ENCODE measurements around the gene SF3A1. TPM values are rescaled to one million over a fixed set of nuclear protein-coding genes. Genes with fewer than 3 reads are reported as not detected.

The SF3A1 gene
- polyA plus RNA-seq, 1 donor from 2014 or later = 14.4 TPM

DNA sequence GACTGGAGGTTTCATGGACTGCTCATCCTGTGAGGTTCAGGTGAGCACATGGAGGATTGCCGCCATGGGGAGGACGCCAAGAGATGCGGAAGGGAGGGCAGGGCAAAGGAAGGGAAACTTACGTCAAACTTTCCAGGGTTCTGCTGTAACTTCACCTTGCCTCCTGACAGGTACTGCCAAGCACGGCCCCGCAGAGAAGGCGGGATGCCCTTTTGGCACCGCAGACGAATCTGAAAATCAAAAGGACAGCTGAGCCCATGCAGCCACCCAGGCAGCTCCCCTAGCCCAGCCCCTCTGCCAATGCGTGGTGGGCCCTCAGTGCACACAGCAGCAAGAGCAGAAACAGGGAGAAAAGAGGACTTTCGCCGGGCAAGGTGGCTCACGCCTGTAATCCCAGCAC, 57.4 kb downstream of the SF3A1 start:
- H3K4me3 ChIP-seq (ENCODE audit: low read length) = no peak overlapping the region
- TF ChIP-seq, protein P1, sequence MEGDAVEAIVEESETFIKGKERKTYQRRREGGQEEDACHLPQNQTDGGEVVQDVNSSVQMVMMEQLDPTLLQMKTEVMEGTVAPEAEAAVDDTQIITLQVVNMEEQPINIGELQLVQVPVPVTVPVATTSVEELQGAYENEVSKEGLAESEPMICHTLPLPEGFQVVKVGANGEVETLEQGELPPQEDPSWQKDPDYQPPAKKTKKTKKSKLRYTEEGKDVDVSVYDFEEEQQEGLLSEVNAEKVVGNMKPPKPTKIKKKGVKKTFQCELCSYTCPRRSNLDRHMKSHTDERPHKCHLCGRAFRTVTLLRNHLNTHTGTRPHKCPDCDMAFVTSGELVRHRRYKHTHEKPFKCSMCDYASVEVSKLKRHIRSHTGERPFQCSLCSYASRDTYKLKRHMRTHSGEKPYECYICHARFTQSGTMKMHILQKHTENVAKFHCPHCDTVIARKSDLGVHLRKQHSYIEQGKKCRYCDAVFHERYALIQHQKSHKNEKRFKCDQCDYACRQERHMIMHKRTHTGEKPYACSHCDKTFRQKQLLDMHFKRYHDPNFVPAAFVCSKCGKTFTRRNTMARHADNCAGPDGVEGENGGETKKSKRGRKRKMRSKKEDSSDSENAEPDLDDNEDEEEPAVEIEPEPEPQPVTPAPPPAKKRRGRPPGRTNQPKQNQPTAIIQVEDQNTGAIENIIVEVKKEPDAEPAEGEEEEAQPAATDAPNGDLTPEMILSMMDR (IDR thresholded peaks at IDR 0.05; ENCODE audit: poor library complexity, severe bottlenecking) = no peak
- no peak for TF ChIP-seq TAF1 (IDR thresholded peaks at IDR 0.05; ENCODE audit: low read depth)
- TF ChIP-seq MXI1 (conservative IDR thresholded peaks at IDR 0.05; ENCODE audit: poor library complexity, severe bottlenecking) = no peak
- TF ChIP-seq POLR2AphosphoS5 (IDR thresholded peaks at IDR 0.05) = no peak
- no peak for TF ChIP-seq SMC3 (conservative IDR thresholded peaks at IDR 0.05; ENCODE audit: poor library complexity)
- no peak for TF ChIP-seq EZH2 (IDR thresholded peaks at IDR 0.05; ENCODE audit: borderline replicate concordance, insufficient read depth, low read length, poor library complexity, severe bottlenecking)
- no peak for TF ChIP-seq RAD21 (conservative IDR thresholded peaks at IDR 0.05)
- TF ChIP-seq, protein P2, sequence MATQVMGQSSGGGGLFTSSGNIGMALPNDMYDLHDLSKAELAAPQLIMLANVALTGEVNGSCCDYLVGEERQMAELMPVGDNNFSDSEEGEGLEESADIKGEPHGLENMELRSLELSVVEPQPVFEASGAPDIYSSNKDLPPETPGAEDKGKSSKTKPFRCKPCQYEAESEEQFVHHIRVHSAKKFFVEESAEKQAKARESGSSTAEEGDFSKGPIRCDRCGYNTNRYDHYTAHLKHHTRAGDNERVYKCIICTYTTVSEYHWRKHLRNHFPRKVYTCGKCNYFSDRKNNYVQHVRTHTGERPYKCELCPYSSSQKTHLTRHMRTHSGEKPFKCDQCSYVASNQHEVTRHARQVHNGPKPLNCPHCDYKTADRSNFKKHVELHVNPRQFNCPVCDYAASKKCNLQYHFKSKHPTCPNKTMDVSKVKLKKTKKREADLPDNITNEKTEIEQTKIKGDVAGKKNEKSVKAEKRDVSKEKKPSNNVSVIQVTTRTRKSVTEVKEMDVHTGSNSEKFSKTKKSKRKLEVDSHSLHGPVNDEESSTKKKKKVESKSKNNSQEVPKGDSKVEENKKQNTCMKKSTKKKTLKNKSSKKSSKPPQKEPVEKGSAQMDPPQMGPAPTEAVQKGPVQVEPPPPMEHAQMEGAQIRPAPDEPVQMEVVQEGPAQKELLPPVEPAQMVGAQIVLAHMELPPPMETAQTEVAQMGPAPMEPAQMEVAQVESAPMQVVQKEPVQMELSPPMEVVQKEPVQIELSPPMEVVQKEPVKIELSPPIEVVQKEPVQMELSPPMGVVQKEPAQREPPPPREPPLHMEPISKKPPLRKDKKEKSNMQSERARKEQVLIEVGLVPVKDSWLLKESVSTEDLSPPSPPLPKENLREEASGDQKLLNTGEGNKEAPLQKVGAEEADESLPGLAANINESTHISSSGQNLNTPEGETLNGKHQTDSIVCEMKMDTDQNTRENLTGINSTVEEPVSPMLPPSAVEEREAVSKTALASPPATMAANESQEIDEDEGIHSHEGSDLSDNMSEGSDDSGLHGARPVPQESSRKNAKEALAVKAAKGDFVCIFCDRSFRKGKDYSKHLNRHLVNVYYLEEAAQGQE (IDR thresholded peaks at IDR 0.05; ENCODE audit: borderline replicate concordance) = no peak
- TF ChIP-seq EP300 (conservative IDR thresholded peaks at IDR 0.05; ENCODE audit: poor library complexity, severe bottlenecking) = no peak

DNA sequence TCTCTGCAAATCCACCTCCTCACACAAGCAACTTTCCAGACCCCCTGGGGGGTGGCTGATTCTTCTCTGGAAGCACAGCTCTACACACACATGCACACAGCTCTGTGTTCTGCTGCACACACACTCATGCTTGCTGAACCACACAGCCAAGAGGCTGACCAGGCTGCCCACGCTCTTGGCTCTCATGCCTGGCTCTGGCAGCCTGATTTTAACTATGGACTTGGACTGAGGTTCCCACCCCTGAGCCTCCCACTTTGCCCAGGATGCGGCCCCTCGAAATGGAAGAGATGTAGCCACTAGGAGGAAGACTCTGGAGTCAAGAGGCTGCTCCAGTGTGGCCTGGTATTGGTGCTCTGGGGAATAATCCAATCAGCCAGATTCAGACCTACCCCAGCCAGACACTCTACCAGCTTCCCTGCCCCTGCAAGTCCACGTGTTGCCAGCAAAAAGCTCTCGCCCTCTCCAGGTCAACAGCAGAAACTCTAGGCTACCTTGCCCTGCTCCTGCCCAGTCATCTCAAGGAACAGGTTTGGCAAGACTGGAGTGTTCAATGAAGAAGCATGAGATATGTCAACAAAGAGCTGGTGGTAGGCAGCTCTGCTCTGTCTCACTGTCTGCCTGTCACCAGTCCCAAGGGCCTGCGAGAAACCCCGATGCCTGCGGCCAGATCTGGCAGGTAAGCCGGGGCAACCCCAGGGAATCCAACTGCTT, 58.5 kb downstream of the SF3A1 start:
- no peaks in the 10 kb centered on the region for H3K9me3 ChIP-seq (ENCODE audit: low read length)
- no peak for TF ChIP-seq POLR2AphosphoS5 (IDR thresholded peaks at IDR 0.05)
- no peak for TF ChIP-seq EZH2 (IDR thresholded peaks at IDR 0.05; ENCODE audit: borderline replicate concordance, insufficient read depth, low read length, poor library complexity, severe bottlenecking)
- TF ChIP-seq SMC3 (conservative IDR thresholded peaks at IDR 0.05; ENCODE audit: poor library complexity) = no peak
- TF ChIP-seq EP300 (conservative IDR thresholded peaks at IDR 0.05; ENCODE audit: poor library complexity, severe bottlenecking) = no peak
- no peak for TF ChIP-seq TAF1 (IDR thresholded peaks at IDR 0.05; ENCODE audit: low read depth)
- TF ChIP-seq, protein P1 (IDR thresholded peaks at IDR 0.05; ENCODE audit: poor library complexity, severe bottlenecking) = no peak
- TF ChIP-seq MXI1 (conservative IDR thresholded peaks at IDR 0.05; ENCODE audit: poor library complexity, severe bottlenecking) = no peak
- TF ChIP-seq, protein P2 (IDR thresholded peaks at IDR 0.05; ENCODE audit: borderline replicate concordance) = no peak
- no peak for TF ChIP-seq RAD21 (conservative IDR thresholded peaks at IDR 0.05)
- no peaks in the 10 kb centered on the region for H3K36me3 ChIP-seq (ENCODE audit: insufficient read depth, low read length)
- H3K4me3 ChIP-seq (ENCODE audit: low read length) = no peak overlapping the region
- H3K27ac ChIP-seq (ENCODE audit: low read length) = no peak overlapping the region
- no peaks in the 10 kb centered on the region for H4K20me1 ChIP-seq (ENCODE audit: insufficient read depth)
- H3K27me3 ChIP-seq (ENCODE audit: insufficient read depth, low read depth, low read length) = no peaks in the 10 kb centered on the region
- no peaks in the 10 kb centered on the region for H3F3A ChIP-seq (ENCODE audit: insufficient read depth, low read length, poor library complexity, severe bottlenecking)
- H3K79me2 ChIP-seq (replicated peaks; ENCODE audit: insufficient read depth, low read length) = no peaks in the 10 kb centered on the region
- no peak overlapping the region for H2AFZ ChIP-seq (ENCODE audit: low read depth, low read length)
- no peaks in the 10 kb centered on the region for H3K9me2 ChIP-seq (ENCODE audit: insufficient read depth, low read length)
- H3K4me2 ChIP-seq (ENCODE audit: low read length) = no peak overlapping the region
- H3K9ac ChIP-seq (ENCODE audit: low read length) = no peak overlapping the region

More for the DNA sequence above, 57.4 kb downstream of the SF3A1 start:
- Histone ChIP-seq H4K20me1 (ENCODE audit: insufficient read depth) (no peaks in the 10 kb centered on the region), H3K36me3 (ENCODE audit: insufficient read depth, low read length) (no peaks in the 10 kb centered on the region), H3K27me3 (ENCODE audit: insufficient read depth, low read depth, low read length) (no peaks in the 10 kb centered on the region), H3K4me2 (ENCODE audit: low read length) (no peak overlapping the region), H3K79me2 (replicated peaks; ENCODE audit: insufficient read depth, low read length) (no peaks in the 10 kb centered on the region), H3K9me2 (ENCODE audit: insufficient read depth, low read length) (no peaks in the 10 kb centered on the region), H3K9me3 (ENCODE audit: low read length) (no peaks in the 10 kb centered on the region), H3K9ac (ENCODE audit: low read length) (no peak overlapping the region), H2AFZ (ENCODE audit: low read depth, low read length) (no peak overlapping the region), H3F3A (ENCODE audit: insufficient read depth, low read length, poor library complexity, severe bottlenecking) (no peaks in the 10 kb centered on the region), H3K27ac (ENCODE audit: low read length) (no peak overlapping the region)
